GM21528 (cell line): ENCODE data around the gene TSSK2.
"Not testable (repeated sequence)": the region's sequence is repeated elsewhere in the genome, so short reads cannot be mapped to it uniquely, and the experiment has no call there.

ENCODE experiments used
- ATAC-seq: cut with Tn5 transposase; IDR thresholded peaks from one replicate; pipeline ENCODE4 v1.9.1; 2021; ENCODE audit warnings: mild to moderate bottlenecking, moderate library complexity; ENCODE audit not compliant: unreplicated experiment, low FRiP score

Gene TSSK2

DNA sequence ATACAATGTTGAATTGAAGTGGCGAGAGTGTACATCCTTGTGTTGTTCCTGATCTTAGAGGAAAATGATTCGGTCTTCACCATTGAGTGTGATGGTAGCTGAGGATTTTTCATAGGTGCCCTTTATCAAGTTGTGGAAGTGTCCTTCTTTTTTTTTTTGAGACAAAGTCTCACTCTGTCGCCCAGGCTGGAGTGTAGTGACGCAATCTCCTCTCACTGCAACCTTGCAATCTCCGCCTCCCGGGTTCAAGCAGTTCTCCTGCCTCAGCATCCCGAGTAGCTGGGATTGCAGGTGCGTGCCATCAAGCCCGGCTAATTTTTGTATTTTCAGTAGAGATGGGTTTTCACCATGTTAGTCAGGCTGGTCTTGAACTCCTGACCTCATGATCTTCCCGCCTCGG lies 27.5 kb downstream of the TSSK2 start:
- not testable (repeated sequence) for ATAC-seq

DNA sequence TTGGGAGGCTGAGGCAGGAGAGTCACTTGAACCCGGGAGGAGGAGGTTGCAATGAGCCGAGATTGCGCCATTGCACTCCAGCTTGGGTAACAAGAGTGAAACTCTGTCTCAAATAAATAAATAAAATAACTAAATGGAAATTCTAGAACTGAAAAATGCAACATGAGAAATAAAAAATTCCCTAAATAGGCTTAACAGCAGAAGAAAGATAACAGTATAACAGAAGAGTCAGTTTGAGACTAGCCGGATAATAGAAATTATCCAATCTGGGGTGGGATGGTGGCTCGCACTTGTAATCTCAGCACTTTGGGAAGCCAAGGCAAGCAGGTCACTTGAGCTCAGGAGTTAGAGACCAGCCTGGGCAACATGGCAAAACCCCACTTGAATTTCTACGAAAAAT lies 33.3 kb downstream of the TSSK2 start:
- ATAC-seq: no peak

DNA sequence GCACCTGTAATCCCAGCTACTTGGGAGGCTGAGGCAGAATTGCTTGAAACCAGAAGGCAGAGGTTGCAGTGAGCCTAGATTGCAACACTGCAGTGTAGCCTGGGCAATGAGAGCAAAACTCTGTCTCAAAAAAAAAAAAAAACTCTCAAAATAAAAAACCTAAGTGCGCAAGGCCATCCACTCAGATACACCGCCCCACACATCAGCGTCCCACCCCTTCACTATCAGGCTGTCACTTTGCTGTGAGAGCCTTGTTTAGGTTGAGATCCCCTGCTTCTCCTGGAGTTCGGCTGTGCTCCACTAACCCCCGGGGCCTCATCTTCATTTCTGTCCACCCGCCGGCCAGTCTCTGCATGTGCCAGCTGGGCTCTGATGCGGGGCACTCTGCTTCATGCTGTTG lies 35.3 kb downstream of the TSSK2 start:
- ATAC-seq: no peak

DNA sequence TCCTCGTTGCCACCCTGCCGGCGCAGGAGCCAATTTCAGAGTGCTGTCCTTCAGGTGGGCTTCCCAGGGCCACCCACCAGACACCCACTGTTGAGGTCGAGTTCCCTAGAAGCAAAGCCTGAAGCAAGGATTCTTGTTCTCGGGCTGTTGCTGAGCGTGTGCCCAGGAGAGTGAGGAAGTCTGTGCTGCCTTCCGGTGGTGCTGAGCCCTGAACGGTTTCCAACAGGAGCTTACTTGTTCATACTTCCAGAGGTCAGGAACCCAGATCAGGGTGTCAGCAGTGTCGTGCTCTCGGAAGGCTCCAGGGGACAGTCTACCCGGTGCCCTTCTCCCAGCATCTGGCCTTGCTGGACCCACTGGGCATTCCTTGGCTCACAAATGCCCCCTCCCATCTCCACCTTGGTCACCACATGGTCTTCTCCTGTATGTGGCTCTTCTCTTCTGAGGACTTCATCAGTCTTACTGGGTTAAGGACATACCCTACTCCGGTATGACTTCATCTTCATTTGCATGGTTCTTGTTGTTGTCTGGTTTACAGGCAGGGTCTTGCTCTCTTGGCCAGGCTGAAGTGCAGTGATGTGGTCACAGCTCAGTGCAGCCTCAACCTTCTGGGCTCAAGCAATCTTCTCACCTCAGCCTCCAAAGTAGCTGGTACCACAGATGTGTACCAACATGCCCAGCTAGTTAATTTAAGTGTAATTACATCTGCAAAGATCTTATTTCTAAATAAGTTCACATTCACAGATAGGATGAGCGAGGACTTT lies 36.2 kb downstream of the TSSK2 start:
- no peak for ATAC-seq

DNA sequence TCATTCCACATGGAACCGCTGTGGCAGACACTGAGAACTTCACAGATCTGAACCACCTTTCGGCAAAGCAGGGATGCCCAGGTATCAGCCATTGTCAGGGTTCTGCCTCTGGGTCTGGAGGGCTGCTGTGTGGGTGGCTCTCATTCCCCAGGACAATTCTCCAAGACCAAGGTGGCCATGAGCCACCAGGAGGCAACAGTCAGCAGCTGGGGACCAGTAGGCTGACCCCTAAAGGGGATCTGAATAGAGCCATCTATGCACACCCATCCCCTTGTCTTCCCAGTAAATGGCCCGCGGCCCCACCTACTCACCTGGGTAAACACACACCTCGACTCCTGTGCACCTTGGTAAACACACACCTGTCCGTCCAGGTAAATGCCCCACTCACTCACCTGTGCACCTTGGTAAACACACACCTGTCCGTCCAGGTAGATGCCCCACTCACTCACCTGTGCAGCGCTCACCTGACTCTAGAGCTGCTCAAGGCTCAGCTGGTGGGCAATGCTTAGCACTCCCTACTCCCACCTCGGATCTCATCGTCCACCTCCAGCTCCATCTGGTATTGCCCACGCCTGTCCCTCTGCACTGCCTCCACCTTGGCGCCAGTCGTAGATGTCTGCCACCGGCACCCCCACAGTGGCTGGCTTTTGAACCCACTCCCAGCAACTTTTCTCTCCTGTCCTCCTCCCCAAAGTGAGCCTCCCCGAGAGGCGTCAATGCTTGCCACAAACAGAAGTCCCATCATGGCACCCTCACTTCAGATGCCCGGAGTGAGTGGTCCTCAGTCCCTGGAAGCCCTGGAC lies 37.2 kb downstream of the TSSK2 start:
- ATAC-seq: no peak

DNA sequence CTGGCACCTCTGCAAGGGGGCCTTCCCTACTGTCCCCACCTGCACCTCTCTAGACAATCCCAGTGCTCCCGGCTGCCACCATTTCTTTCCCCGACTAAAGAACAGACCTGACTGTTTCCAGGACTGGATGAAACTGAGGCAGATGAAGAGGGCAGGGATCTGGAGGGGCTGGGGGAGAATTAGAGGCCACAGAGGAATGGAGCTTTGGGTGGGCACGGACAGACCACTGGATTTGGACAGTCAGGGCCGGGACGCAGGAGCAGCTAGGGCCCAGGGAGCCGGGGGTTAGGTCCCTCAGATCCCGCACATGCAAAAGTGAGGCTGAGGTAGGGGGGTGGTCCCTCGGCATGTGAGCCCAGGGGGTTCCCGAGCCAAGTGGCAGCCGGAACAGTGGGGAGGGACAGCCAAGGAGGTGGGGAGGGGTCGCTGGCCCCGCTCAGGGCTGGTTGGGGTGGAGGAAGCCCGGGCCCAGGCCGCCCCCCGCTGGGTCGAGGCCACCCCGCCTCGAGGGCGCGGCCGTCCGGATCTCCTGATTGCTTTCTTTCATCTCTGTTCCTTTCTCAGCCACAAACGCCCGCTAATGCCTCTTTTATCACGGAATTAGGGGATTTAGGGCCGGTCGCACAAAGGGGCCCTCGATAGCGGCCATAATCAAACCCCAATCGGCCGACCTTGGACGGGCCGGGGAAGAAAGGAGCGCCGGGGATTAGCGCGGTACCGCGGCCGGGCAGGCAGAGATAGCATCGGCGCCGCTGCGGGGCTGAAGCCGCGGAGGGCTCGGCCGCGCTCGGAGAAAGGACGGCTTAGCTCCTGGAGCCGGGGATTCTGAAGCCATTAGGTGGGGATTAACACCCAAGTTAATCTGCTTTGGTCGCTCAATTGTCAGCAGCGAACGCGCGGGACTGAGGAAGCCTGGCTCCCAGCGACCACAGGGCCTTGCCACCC lies 38.2 kb downstream of the TSSK2 start:
- no peak for ATAC-seq

DNA sequence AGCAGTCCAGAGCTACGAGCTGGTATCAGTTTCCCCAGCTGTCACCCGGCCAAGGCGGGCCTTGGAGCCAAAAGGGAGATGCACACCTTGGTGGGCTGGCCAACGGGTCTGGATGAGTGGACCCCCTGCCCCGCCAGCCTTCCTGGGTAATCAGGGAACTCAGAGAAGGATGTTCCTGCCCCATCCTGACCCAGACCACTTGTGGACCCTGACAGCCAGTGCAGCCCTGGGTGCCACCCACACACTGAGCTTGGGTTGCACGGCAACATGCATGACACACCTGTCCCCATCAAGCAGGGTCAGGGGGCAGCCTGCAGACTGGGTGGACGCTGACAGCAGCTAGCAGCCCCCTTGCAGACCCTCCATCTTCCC lies 38.8 kb downstream of the TSSK2 start:
- no peak for ATAC-seq

DNA sequence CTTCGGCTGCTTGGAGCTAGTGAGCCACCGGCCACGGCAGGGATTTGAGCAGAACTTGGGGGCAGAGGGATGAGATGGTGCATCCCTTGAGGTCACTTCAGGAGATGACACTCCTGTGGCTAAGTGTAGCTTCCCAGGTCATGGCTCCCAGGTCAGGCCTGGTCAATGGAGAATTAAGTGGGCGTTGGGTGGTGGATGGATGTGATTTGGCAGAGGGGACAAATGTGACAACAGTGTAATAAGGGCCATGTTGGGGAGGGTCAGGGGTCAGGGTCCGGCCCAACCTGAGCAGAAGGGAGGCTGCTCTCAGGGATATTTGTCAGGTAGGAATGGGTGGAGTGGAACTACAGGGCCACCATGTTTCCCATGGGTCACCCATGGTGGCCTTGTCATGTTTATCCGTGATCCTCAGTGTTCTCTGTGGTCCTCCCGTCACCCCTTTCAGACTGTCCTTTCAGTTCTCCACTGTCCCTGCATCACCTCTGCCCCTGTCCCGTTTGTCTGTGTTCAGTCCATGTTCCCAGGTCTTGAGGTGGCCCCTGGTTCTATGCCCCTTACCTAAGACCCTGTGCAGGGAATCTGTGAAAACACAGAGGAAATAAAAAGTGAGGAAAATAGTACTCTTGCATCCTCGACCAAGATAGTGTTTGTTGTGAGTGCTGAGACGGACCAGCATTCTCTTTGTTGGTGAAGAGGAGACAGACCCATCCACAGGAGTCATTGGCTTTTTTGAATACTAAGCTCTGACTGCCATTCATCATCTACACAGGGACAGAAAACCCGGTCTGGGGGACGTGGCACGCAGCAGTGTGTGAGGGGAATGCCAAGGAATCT lies 41.3 kb downstream of the TSSK2 start:
- ATAC-seq: no peak

DNA sequence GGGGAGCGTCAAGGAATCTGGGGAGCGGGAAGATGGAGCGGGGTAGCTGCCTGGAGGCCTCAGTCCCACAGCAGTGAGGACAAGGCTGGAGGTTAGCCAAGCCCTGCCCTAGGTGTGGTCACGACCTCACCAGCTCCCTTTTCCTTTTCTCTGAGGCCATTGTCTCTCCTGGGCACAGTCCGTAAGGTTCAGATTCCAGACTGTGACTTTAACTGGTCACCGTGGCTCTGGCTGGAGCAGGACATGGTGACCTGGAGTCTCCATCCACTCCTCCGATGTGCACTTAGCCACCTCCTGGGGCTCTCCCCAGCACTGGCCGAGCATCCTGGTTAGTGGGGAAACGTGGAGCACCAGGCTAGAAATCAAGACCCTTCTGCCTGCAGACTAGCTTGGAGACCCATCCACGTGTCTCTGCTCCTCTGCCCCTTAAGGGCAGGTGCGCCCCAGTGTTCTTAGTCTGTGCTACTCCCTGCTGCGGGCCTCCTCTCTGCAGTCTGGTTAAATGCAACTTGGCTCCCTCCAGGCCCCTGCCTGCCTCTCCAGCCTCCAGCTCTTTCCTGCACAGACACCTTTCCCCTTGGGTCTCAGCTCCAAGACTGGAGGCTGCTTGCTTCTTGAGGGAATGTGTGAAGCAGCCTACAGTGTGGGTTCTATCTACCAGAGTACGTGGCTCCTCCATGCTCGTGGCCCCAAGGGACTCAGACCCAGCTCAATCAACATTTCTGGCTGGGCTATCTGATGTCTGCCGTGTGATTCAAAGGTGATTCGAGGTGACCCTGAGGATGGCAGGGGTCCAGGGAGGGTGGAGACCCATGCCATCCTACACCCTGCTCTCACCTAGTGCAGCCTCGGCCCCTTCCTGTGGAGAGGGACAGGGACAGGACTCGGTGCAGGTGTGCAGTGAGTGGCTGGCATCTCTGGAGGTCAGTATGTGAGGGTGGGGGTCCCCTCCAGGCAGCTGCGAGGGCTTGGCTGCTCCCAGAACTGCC lies 42.2 kb downstream of the TSSK2 start:
- no peak for ATAC-seq

DNA sequence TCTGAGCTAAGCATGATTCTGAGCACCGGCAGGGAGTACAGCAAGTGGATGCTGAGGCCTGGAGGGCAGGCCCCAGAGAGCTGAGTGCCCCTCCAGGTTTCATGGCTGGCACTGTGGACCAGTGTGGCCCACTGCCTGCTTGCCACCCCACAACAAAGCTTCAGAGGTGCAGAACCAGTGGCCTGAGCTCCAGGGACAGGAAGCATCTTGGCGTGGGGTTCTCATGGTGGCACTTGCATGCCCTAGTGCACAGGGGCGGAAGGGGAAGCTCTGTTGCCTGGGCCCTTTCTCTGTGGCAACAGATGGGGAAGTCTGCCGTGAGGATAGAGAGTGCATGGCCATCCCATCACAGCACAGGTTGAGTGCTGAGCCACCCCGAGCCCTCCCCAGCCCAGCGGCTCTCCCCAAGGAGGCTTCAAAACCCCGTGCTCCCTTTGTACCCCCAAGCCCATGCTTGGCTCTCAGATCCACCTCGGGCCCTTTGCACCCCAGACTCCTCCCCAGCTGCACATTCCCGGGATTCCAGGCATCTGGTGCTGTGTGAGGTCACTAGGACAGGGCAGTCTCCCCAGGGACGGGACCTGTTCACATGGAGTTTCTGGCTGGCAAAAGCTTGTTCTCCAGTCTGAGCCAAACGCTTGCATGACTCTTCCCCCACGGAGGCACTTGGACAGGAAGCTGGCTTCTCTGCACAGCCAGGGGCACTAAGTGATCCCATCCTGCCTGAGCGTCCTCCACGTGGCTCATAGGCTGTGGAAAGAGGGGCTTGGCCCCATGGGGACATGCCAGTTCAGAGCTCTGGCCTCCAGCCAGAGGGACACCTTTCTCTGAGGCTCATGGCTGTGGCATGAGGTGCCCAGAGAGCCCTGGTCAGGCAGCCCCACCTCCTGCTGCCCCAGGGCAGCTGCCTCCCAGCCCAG lies 43.3 kb downstream of the TSSK2 start:
- no peak for ATAC-seq

DNA sequence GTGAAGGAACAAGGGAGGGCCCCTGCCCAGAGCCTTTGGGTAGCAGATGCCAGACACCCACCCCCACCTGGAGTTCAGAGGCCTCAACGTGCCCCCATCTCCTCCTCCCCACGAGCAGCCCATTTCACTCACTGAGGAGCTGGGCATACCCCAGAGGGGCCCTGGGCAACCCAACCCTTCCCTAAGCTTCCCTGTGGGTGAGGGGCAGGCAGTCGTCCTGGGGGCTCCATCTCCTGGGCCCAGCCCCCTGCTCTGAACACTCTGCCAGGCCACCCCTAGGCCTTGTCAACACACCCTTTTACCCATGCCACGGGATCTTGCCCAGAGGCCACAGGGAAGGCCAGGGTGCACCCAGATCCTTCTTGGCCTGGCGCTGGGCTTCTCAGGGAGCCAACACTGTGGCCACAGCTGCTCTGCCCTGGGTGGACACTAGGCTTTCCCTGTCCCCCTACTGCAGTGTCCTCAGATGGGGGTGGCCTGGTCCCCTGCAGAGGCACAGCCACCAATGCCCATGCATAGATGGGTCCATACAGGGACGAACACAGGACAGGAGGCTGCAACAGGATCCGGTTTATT lies 44.0 kb downstream of the TSSK2 start:
- no peak for ATAC-seq

DNA sequence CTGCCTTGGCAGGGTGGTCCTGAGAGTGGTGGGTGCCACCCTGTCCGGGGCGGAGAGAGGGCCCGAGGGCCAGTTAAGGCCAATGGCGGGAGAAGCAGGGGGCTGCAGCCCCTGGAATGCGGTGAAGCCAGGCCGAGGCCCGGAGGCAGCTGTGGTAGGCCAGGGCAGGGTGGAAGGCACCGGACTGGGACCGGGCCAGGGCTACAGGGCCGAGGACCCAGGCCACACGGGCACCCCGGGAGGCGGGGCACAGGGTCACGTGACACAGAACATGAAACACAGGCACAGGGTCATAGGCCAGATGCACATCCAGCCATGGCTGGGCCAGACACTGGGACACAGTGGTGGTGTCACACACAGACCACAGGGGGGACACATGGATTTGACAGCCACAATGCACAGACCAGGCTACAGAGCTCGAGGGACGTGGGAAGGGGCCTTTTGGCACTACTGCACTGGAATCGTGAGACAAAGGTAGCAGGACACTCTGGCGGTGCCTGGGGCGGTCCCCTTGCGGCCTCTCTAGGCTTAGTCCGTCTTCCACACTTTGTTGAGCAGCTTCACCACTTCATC lies 44.6 kb downstream of the TSSK2 start:
- ATAC-seq: no peak

DNA sequence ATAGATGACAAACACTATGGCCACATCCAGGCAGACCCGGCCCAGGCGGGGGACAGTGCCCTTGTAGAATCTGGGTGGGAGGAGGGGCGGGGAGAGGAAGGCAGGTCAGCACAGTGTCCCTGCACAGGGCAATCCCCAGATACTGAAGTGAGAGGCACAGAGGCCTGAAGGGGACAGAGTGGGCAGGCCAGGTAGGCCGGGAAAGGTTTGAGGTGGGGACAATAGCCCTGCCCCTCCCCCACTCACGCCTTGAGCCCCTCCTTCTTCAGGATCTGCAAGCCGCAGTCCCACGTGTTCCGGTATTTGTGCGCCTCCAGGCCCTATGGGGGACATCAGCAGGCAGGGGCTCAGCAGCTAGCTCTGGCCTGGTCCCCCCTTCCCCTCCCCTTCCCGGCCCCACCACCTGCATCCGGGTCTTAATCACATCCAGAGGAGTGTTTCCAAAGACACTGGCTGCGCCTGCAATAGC lies 45.1 kb downstream of the TSSK2 start:
- no peak for ATAC-seq

DNA sequence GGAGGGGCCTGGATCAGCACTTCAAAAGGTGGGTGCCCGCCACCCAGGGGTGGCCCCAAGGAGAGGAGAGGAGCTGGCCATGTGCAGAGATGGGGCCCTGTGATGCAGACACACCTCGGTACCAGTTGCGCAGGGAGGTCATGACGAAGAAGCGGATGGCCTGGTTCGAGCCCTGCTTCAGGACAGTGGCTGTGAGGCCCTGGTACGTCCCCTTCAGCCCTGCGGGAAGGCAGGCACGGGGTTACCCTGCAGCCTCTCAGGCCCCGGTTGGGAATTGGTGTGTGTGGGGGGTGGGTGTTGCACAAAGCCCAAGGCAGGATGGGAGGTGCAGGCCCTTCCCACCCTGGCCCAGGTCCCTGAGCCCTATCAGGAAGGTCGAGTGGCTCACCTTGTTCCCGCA lies 45.6 kb downstream of the TSSK2 start:
- no peak for ATAC-seq

DNA sequence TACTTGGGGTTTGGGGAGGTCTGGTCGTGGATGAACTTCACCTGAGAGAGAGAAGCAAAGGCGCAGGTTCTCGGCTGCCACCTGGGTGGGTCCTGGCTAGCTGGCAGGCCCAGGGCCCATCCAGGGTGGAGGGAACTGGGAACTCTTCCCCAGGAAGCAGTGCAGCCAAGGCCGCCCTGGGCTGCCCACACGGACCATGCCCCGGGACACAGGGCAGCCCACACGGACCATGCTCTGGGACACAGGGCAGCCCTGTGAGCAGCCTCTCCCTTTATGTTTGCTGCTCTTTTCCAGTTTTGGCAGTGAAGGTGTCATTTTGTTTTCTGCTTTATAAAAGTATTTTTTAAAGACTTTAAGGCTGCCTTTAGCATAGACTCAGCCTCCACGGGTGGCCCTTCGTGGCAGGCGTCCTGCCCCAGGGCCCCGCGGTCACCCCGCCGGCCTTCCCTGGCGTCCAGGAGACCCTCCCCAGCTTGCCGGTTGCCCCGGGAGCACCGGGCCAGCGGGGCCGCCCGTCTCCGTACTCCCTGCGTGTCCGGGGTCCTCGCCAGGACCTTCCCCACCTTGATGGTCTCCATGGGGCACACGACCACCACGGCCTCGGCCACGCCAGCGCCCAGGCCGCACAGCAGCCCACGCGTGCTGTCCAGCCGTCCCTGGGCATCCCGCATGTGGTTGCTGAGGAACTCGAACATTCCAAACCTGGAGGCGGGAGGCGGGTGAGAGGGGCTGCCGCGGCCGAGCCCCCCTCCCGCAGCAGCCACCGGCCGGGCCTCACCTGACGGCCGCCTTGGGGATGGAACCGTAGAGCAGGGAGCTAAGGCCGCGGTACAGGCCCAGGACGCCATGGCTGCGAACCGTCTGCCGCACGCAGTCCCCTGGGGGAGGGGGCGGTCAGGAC lies 46.3 kb downstream of the TSSK2 start:
- ATAC-seq: no peak

DNA sequence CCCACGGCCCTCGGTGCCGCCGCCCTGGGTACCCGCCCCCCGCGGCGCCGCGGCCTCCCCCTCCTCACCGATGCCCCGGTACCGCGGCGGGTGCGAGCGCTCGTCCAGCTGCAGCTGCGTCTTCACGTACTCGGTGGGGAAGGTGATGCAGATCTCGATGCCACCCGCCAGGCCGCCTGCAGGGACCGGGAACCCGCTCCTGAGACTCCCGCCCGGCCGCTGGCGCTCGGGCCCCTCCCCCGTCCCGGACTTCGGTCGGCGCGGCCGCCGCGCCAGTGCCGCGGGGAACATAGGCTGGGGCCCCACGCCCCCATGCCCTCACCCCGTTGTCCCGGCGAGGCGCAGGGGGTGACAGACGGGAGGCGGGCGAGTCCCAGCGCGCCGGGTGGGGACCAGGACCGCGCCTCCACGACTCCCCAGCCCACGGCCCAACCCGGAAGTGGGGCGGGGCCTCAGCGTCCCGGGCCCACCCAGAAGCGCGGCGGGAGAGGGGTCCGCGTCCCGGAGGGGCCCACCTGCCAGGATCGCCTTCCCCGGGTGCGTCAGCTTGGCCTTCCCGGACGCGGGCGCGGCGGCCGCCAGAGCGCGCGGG lies 47.1 kb downstream of the TSSK2 start:
- peak; percentile 35 for ATAC-seq
